Tibial nerve (tissue), 4 donors: ENCODE results near the gene MPPED1. TPM values are rescaled to one million over a fixed set of nuclear protein-coding genes. Genes with fewer than 3 reads are reported as not detected.

ENCODE experiments used
- DNase-seq, 2 donors: peaks; one replicate each; pipeline ENCODE4 v3.0.0-alpha.2; 2019; ENCODE audit warnings: low spot score in 2 of 2
- H3K27ac ChIP-seq, 4 donors: fragments of 200-600 bp; sonication (generic) in 3 of 4; one replicate each; pipeline ENCODE4 v1.5.1; 2017 to 2019; ENCODE audit warnings: mild to moderate bottlenecking in 1 of 4
- H3K27me3 ChIP-seq, 2 donors: fragments of 200-600 bp; sonication (generic) in 1 of 2; one replicate each; pipeline versions ENCODE4 v1.5.1 to v1.6.0; 2017 to 2019
- H3K36me3 ChIP-seq, 3 donors: fragments of 200-600 bp; sonication (generic); one replicate each; pipeline ENCODE4 v1.5.1; 2018 to 2019
- H3K4me1 ChIP-seq, 4 donors: fragments of 200-600 bp; sonication (generic) in 3 of 4; one replicate each; pipeline ENCODE4 v1.5.1; 2017 to 2019
- H3K4me3 ChIP-seq, 4 donors: fragments of 200-600 bp; sonication (generic) in 3 of 4; one replicate each; pipeline ENCODE4 v1.5.1; 2017 to 2019; ENCODE audit warnings: mild to moderate bottlenecking in 1 of 4, moderate library complexity in 1 of 4
- H3K9me3 ChIP-seq, 4 donors: fragments of 200-600 bp; sonication (generic) in 3 of 4; one replicate each; pipeline ENCODE4 v1.5.1; 2017 to 2019
- CTCF ChIP-seq, 5 experiments: fragments of 200-600 bp in 3 of 5; fragments of 450-650 bp in 2 of 5; sonication (generic) in 3 of 5; IDR thresholded peaks; one replicate each; pipeline ENCODE4 v1.5.1; 2016 to 2019; ENCODE audit warnings: antibody characterized with exemption in 5 of 5, mild to moderate bottlenecking in 3 of 5, moderate library complexity in 2 of 5
- EP300 ChIP-seq, 2 donors: sonication (generic); formaldehyde crosslinking; IDR thresholded peaks; one replicate each; pipeline ENCODE4 v1.6.1; 2017; ENCODE audit warnings: antibody characterized with exemption in 2 of 2, mild to moderate bottlenecking in 1 of 2
- POLR2A ChIP-seq, 2 donors: fragments of 450-650 bp; IDR thresholded peaks; one replicate each; pipeline ENCODE4 v1.6.1; 2017; ENCODE audit warnings: antibody characterized with exemption in 2 of 2, mild to moderate bottlenecking in 2 of 2, moderate library complexity in 2 of 2
- WGBS, 2 donors: methylation state at CpG; one replicate each; pipeline ENCODE4 v1.1.5; 2018; 5-methylcytosine and 5-hydroxymethylcytosine counted together
- total RNA-seq, 4 donors: library from RNA; depleted of rRNA; stranded (reverse); fragments of >200 nt; gene quantifications; one replicate each; pipeline ENCODE4 v1.1.0, GENCODE V29; 2016

The MPPED1 gene
- total RNA-seq, 4 donors from 2014 or later: 1.2 to 2.4 (median 1.8) TPM

DNA sequence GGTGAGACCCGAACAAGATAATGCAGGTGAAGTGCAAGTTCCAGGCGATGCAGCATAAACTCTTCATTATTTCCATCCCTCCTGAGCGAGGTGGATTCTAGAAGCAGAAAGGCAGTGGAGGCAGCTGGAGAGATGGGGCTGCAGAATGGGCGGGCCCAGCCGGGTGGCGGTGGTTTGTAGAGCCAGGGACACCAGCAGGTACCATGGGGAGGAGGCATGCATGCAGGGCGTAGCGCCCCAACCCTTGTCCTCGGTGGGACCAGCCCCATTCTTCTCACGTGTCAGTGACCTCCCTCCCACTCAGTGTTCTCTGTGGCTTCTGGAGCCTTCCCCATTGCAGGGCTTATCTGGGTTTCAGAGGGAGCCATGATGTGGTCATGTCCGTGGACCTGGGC, 38.0 kb downstream of the MPPED1 start:
- H3K27me3 ChIP-seq: no peaks in the 10 kb centered on the region
- no peaks in the 10 kb centered on the region for H3K9me3 ChIP-seq
- no peak for TF ChIP-seq CTCF (IDR thresholded peaks at IDR 0.05)
- no peak overlapping the region for H3K4me3 ChIP-seq
- H3K36me3 ChIP-seq: no peaks in the 10 kb centered on the region
- H3K27ac ChIP-seq: no peak overlapping the region
- DNase-seq: no peak
- H3K4me1 ChIP-seq: no peaks in the 10 kb centered on the region
- WGBS, 2 donors: 80 to 82% methylated on average over 11 of the region's 11 CpGs

GRCh38 chr22:43451371-43452050, 39.7 kb downstream of the MPPED1 start:
- Histone ChIP-seq H3K27ac (no peak overlapping the region), H3K9me3 (peaks cover 0 to 7% (median 0%) of the 10 kb centered on the region in 4 donors), H3K36me3 (no peaks in the 10 kb centered on the region), H3K4me3 (no peak overlapping the region), H3K4me1 (no peaks in the 10 kb centered on the region), H3K27me3 (no peaks in the 10 kb centered on the region)
- 59 to 70% methylated on average over 18 of the region's 18 CpGs for WGBS, 2 donors
- no peak for TF ChIP-seq POLR2A (IDR thresholded peaks at IDR 0.05)
- no peak for TF ChIP-seq CTCF (IDR thresholded peaks at IDR 0.05)
- TF ChIP-seq EP300 (IDR thresholded peaks at IDR 0.05): no peak
- DNase-seq: no peak

DNA sequence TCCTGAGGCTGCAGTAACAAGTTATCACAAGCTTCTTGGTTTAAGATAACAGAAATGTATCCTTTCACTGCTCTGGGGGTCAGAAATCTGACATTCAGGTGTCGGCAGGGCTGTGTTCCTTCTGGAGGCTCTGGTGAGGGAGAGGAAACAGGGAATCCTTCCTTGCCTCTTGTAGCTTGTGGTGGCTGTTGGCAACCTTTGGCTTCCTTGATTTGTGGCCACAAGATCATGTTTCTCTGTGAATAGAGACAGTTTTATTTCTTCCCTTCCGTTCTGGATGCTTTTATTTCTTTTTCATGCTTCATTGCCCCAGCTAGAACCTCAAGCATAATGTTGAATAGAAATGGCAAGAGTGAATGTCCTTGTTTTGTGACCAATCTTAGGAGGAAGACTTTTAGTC, 44.0 kb downstream of the MPPED1 start:
- H3K4me1 ChIP-seq: no peaks in the 10 kb centered on the region
- WGBS, 2 donors: 17 to 28% methylated on average over 2 of the region's 2 CpGs
- no peak for DNase-seq

DNA sequence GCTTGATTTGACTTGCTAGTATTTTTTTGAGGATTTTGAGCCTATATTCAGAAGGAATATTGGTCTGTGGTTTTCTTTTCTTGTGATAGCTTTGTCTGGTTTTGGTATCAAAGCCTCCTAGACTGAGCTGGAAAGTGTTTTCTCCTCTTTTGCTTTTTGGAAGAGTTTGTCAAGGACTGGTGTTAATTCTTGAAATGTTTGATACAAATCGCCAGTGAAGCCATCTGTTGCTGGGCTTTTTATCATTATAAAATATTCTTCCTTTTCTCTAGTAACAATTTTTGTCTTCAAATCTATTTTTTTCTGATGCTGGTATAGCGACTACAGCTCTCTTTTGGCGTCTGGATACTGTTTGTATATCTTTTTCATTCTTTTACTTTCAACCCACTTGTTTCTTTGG, 45.2 kb downstream of the MPPED1 start:
- H3K9me3 ChIP-seq: peaks cover 0 to 30% (median 0%) of the 10 kb centered on the region in 4 donors
- WGBS, 2 donors: 87 to 93% methylated on average over 3 of the region's 3 CpGs
- no peak overlapping the region for H3K4me3 ChIP-seq
- TF ChIP-seq EP300 (IDR thresholded peaks at IDR 0.05): no peak
- no peak for TF ChIP-seq POLR2A (IDR thresholded peaks at IDR 0.05)
- no peak for TF ChIP-seq CTCF (IDR thresholded peaks at IDR 0.05)
- H3K4me1 ChIP-seq: no peaks in the 10 kb centered on the region
- H3K36me3 ChIP-seq: no peaks in the 10 kb centered on the region
- no peak overlapping the region for H3K27ac ChIP-seq
- no peaks in the 10 kb centered on the region for H3K27me3 ChIP-seq
- no peak for DNase-seq

More for the DNA sequence above, 44.0 kb downstream of the MPPED1 start:
- Histone ChIP-seq H3K4me3 (no peak overlapping the region), H3K36me3 (no peaks in the 10 kb centered on the region), H3K27me3 (no peaks in the 10 kb centered on the region), H3K27ac (no peak overlapping the region), H3K9me3 (peaks cover 0 to 20% (median 0%) of the 10 kb centered on the region in 4 donors)
- TF ChIP-seq POLR2A (IDR thresholded peaks at IDR 0.05) (no peak), EP300 (IDR thresholded peaks at IDR 0.05) (no peak), CTCF (IDR thresholded peaks at IDR 0.05) (no peak)

DNA sequence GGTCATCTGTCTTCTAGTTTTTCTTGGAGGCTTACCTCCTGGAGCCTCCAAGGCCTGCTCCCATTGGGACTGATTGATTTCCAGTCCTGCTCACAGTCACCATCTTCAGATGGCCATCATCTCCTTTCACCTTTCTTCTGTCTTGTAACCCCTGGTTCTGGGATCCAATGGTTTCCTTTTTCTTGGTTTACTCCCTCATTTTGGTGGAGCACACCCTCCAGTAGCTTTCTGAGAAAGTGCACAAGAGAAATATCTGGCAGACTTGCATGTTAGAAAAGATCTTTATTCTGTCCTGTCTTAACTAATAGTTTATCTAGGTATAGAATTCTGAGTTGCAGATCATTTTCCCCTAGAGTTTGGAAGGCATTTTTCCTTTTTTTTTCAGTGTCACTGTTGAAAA, 50.9 kb downstream of the MPPED1 start:
- Histone ChIP-seq H3K27ac (no peak overlapping the region), H3K36me3 (no peaks in the 10 kb centered on the region), H3K4me1 (peaks cover 0 to 11% (median 0%) of the 10 kb centered on the region in 4 donors), H3K9me3 (peaks cover 0 to 37% (median 0%) of the 10 kb centered on the region in 4 donors), H3K4me3 (no peak overlapping the region), H3K27me3 (no peaks in the 10 kb centered on the region)
- TF ChIP-seq CTCF (IDR thresholded peaks at IDR 0.05): no peak
- TF ChIP-seq EP300 (IDR thresholded peaks at IDR 0.05): no peak
- no peak for TF ChIP-seq POLR2A (IDR thresholded peaks at IDR 0.05)
- no peak for DNase-seq
